K562 (cell line): ENCODE data around the gene ZNF598. TPM values are rescaled to one million over a fixed set of nuclear protein-coding genes. Genes with fewer than 3 reads are reported as not detected.
A peak's percentile ranks its signal among the peaks of the same experiment; 100 is the strongest.

Experiments used
- DIDO1 ChIP-seq: fragments of 450-650 bp; IDR thresholded peaks from 2 replicates; pipeline ENCODE4 v1.6.1; 2016; ENCODE audit warnings: low read depth, missing biosample characterization, missing genetic modification characterization
- ERF ChIP-seq: fragments of 450-650 bp; formaldehyde crosslinking; IDR thresholded peaks from 2 replicates; pipeline ENCODE4 v1.4.0; 2020; ENCODE audit warnings: mild to moderate bottlenecking, mixed read lengths
- ETV5 ChIP-seq: sonication (generic); formaldehyde crosslinking; IDR thresholded peaks from 2 replicates; pipeline ENCODE4 v1.4.0; 2020; ENCODE audit warnings: low read depth, mild to moderate bottlenecking, missing genetic modification reagents
- FOXK1 ChIP-seq: sonication (generic); formaldehyde crosslinking; IDR thresholded peaks from 2 replicates; pipeline ENCODE4 v1.8.0; 2022; ENCODE audit warnings: missing genetic modification reagents, mild to moderate bottlenecking, borderline replicate concordance
- HDAC1 ChIP-seq, 2 experiments: fragments of 450-650 bp; IDR thresholded peaks; 2 replicates each; pipeline ENCODE4 v1.6.1; 2016 to 2017; ENCODE audit warnings: inconsistent platforms in 1 of 2, mild to moderate bottlenecking in 1 of 2, moderate library complexity in 1 of 2
- MTA2 ChIP-seq: fragments of 450-650 bp; IDR thresholded peaks from 2 replicates; pipeline ENCODE4 v1.6.1; 2016; ENCODE audit warnings: low read depth
- MXI1 ChIP-seq: IDR thresholded peaks from 2 replicates; pipeline ENCODE4 v1.6.1; 2011; ENCODE audit warnings: low read depth, mild to moderate bottlenecking, improper control_type of control experiment, low read length
- NCOA6 ChIP-seq: fragments of 450-650 bp; IDR thresholded peaks from 2 replicates; pipeline ENCODE4 v1.6.1; 2017; ENCODE audit warnings: mild to moderate bottlenecking
- NFE2 ChIP-seq: IDR thresholded peaks from 2 replicates; pipeline ENCODE4 v1.6.1; 2014; ENCODE audit warnings: antibody characterized with exemption, low read depth
- NR2C1 ChIP-seq, 2 experiments: fragments of 450-650 bp; IDR thresholded peaks; 2 replicates each; pipeline ENCODE4 v1.6.1; 2017; ENCODE audit warnings: mild to moderate bottlenecking in 2 of 2, antibody characterized with exemption in 1 of 2, inconsistent platforms in 1 of 2, missing compliant biosample characterization in 1 of 2, missing genetic modification characterization in 1 of 2
- PHF8 ChIP-seq: fragments of 200-600 bp; sonication (generic); IDR thresholded peaks from 2 replicates; pipeline ENCODE4 v1.6.1; 2012; ENCODE audit warnings: mixed run types, mild to moderate bottlenecking, inconsistent platforms, low read length, moderate library complexity, borderline replicate concordance
- POLR2G ChIP-seq: fragments of 200-400 bp; formaldehyde crosslinking; IDR thresholded peaks from 2 replicates; pipeline ENCODE4 v1.6.1; 2017; ENCODE audit warnings: low read depth, mild to moderate bottlenecking, antibody characterized with exemption, low read length, moderate library complexity
- SREBF1 ChIP-seq: fragments of 150-350 bp; IDR thresholded peaks from 2 replicates; pipeline ENCODE4 v1.6.1; 2014; ENCODE audit warnings: antibody characterized with exemption, low read depth, low read length, borderline replicate concordance
- USF1 ChIP-seq: sonication (generic); formaldehyde crosslinking; IDR thresholded peaks from 2 replicates; pipeline ENCODE4 v1.9.0; 2022; ENCODE audit warnings: mild to moderate bottlenecking, missing genetic modification reagents
- ZBTB5 ChIP-seq: fragments of 450-650 bp; IDR thresholded peaks from 2 replicates; pipeline ENCODE4 v1.6.1; 2017; ENCODE audit warnings: antibody characterized with exemption
- ZNF134 ChIP-seq: fragments of 250-450 bp; sonication (Bioruptor Pico); conservative IDR thresholded peaks from 2 replicates; pipeline ENCODE4 v1.4.0; 2020
- ZNF263 ChIP-seq: sonication (generic); formaldehyde crosslinking; IDR thresholded peaks from 2 replicates; pipeline ENCODE4 v1.8.0; 2022; ENCODE audit warnings: mild to moderate bottlenecking, missing genetic modification reagents, borderline replicate concordance
- ZNF561 ChIP-seq: fragments of 450-650 bp; formaldehyde crosslinking; conservative IDR thresholded peaks from 2 replicates; pipeline ENCODE4 v1.4.0; 2020; ENCODE audit warnings: mild to moderate bottlenecking, moderate library complexity
- polyA plus RNA-seq, 8 experiments: library from polyadenylated mRNA; depleted of rRNA in 4 of 8; stranded (reverse) in 5 of 8; unstranded in 3 of 8; fragments of >200 nt; fragmentation: Nextera tagmentation in 2 of 8; fragmentation: Illumina TruSeq in 1 of 8; extraction: Ambion mirVana in 2 of 8; extraction: Trizol in 1 of 8; gene quantifications; 2 replicates each; pipeline versions ENCODE4 v1.2.1 to v1.2.3, GENCODE V29; 2011 to 2014; ENCODE audit warnings: inconsistent platforms in 1 of 8, missing spikeins in 1 of 8
- total RNA-seq, 7 experiments: library from RNA; depleted of rRNA in 6 of 7; stranded (reverse); fragments of >200 nt in 6 of 7; fragmentation: Illumina TruSeq in 2 of 7; extraction: Trizol in 2 of 7; gene quantifications; 2 replicates each; pipeline versions ENCODE4 v1.2.1 to v1.2.3, GENCODE V29; 2011 to 2021; ENCODE audit warnings: low replicate concordance in 1 of 7
- TF ChIP-seq, protein P1 (sequence below), 3 experiments: fragments of 200-800 bp in 1 of 3; sonication (Bioruptor generic) in 1 of 3; sonication (generic) in 1 of 3; formaldehyde crosslinking in 1 of 3; IDR thresholded peaks; 2 replicates each; pipeline versions ENCODE4 v1.6.1 to v1.8.0; 2016 to 2022; ENCODE audit warnings: mild to moderate bottlenecking in 2 of 3, missing compliant biosample characterization in 2 of 3, missing genetic modification characterization in 2 of 3, missing genetic modification reagents in 1 of 3
- TF ChIP-seq, protein P2 (sequence below): conservative IDR thresholded peaks from 2 replicates; pipeline ENCODE4 v1.6.1; 2011; ENCODE audit warnings: low read depth, mild to moderate bottlenecking, low read length; ENCODE audit not compliant: control insufficient read depth
- TF ChIP-seq, protein P3 (sequence below): sonication (generic); formaldehyde crosslinking; IDR thresholded peaks from 2 replicates; pipeline ENCODE4 v1.8.0; 2022; ENCODE audit warnings: mild to moderate bottlenecking, missing genetic modification reagents

The ZNF598 gene
- total and polyA plus RNA-seq, 9 of the 15 experiments (the other 6 are each of a cell fraction or from before 2014, with no cell fraction given), result 0.11 to 115 (median 29.6) TPM

DNA sequence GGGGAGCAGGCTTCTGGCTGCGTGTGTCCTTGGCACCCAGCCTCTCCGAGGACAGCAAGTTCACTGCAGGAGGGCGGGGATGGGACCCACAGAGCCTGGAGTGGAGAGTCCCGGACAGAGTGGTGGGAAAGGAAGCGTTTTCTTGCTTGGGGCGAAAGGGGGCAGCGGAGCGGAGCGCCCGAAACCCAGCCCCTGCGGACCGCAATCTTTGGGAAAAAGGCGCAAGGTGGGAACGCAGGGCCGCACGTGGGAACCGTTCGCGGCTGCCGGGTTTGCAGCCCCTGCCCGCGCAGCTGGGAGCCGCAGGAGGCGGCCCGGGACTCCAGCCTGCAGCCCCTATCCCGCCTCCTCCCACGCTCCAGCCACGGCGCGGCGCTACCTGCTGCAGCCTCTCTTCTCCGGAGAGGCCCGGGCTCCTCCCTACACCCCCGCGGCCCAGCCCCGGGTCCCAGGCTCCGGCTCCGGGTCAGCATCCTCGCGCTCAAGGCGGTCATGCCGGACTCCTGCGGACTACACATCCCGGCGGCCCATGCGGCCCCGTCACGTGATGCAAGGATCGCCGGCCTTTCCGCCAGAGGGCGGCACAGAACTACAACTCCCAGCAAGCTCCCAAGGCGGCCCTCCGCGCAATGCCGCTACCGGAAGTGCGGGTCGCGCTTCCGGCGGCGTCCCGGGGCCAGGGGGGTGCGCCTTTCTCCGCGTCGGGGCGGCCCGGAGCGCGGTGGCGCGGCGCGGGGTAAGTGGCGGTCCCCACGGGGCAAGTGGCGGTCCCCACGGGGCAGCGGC is 37.9 kb upstream of the ZNF598 start, which contains the start of the genes NTHL1 and TSC2 (continued):
- peak; percentile 84 for TF ChIP-seq NR2C1 (IDR thresholded peaks at IDR 0.05)
- peak; percentile 93 for TF ChIP-seq NR2C1 (tag; IDR thresholded peaks at IDR 0.05)
- TF ChIP-seq NFE2, result no peak
- TF ChIP-seq ZNF561 (CRISPR knock-in tag), result no peak
- peak; percentile 39; the same call in 1 of the 2 replicates for TF ChIP-seq DIDO1
- TF ChIP-seq USF1, result peak; percentile 99
- peak; percentile 90; the same call in 1 of the 2 replicates for TF ChIP-seq ETV5 (CRISPR knock-in tag)
- TF ChIP-seq, protein P1, sequence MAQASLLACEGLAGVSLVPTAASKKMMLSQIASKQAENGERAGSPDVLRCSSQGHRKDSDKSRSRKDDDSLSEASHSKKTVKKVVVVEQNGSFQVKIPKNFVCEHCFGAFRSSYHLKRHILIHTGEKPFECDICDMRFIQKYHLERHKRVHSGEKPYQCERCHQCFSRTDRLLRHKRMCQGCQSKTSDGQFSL (CRISPR knock-in tag; IDR thresholded peaks at IDR 0.05), result peak; percentile 64; the same call in 1 of the 2 replicates
- TF ChIP-seq, protein P1 (tag; IDR thresholded peaks at IDR 0.05), result peak in 1 of 2 experiments; percentile 49; a peak in 1 of 4 replicates
- TF ChIP-seq ZBTB5, result no peak
- TF ChIP-seq FOXK1 (CRISPR knock-in tag), result no peak
- TF ChIP-seq, protein P2, sequence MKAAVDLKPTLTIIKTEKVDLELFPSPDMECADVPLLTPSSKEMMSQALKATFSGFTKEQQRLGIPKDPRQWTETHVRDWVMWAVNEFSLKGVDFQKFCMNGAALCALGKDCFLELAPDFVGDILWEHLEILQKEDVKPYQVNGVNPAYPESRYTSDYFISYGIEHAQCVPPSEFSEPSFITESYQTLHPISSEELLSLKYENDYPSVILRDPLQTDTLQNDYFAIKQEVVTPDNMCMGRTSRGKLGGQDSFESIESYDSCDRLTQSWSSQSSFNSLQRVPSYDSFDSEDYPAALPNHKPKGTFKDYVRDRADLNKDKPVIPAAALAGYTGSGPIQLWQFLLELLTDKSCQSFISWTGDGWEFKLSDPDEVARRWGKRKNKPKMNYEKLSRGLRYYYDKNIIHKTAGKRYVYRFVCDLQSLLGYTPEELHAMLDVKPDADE, result peak; percentile 100
- no peak for TF ChIP-seq NCOA6
- peak; percentile 67; the same call in 1 of the 2 replicates for TF ChIP-seq SREBF1
- TF ChIP-seq ERF (CRISPR knock-in tag), result 0 out of 2 replicates have a peak, but pooled peaks have one; percentile 35
- no peak for TF ChIP-seq MTA2
- no peak; the same call in 1 of the 2 replicates for TF ChIP-seq ZNF134 (CRISPR knock-in tag)
- TF ChIP-seq HDAC1 (IDR thresholded peaks at IDR 0.05), result peak in 1 of 2 experiments; percentile 75; a peak in 2 of 4 replicates
- TF ChIP-seq, protein P3, sequence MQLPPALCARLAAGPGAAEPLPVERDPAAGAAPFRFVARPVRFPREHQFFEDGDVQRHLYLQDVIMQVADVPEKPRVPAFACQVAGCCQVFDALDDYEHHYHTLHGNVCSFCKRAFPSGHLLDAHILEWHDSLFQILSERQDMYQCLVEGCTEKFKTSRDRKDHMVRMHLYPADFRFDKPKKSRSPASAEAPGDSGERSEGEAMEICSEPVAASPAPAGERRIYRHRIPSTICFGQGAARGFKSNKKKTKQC, result peak; percentile 15; the same call in 1 of the 2 replicates
- TF ChIP-seq MXI1, result peak; percentile 19
- TF ChIP-seq PHF8, result peak; percentile 85; the same call in 1 of the 2 replicates
- 0 out of 2 replicates have a peak, but pooled peaks have one; percentile 22 for TF ChIP-seq ZNF263 (CRISPR knock-in tag)
- TF ChIP-seq POLR2G, result peak; percentile 78
